HCT116 (cell line): Measurements from ENCODE around the gene C16orf95.

Experiments used
- ATF3 ChIP-seq: IDR thresholded peaks from 2 replicates; pipeline ENCODE4 v1.6.1; 2012
- CEBPB ChIP-seq: IDR thresholded peaks from 2 replicates; pipeline ENCODE4 v1.6.1; 2012; ENCODE audit warnings: low read depth
- CTCF ChIP-seq, 3 experiments: fragments of 200-600 bp in 1 of 3; sonication (generic) in 1 of 3; IDR thresholded peaks in 2 of 3; conservative IDR thresholded peaks in 1 of 3; 2 replicates each; pipeline ENCODE4 v1.5.1; 2012 to 2017; ENCODE audit warnings: low read depth in 2 of 3, low read length in 2 of 3, antibody characterized with exemption in 1 of 3, borderline replicate concordance in 1 of 3, control low read depth in 1 of 3, mild to moderate bottlenecking in 1 of 3, mixed read lengths in 1 of 3, mixed run types in 1 of 3, moderate library complexity in 1 of 3; ENCODE audit not compliant: insufficient read depth in 1 of 3
- EZH2phosphoT487 ChIP-seq: fragments of 200-600 bp; IDR thresholded peaks from 2 replicates; pipeline ENCODE4 v1.6.1; 2018; ENCODE audit warnings: antibody characterized with exemption, borderline replicate concordance
- POLR2AphosphoS5 ChIP-seq: IDR thresholded peaks from 2 replicates; pipeline ENCODE4 v1.6.1; 2011; ENCODE audit warnings: mild to moderate bottlenecking, low read depth, low read length, moderate library complexity
- SP1 ChIP-seq: IDR thresholded peaks from 2 replicates; pipeline ENCODE4 v1.6.1; 2012; ENCODE audit warnings: low read depth
- ZBTB33 ChIP-seq: IDR thresholded peaks from 2 replicates; pipeline ENCODE4 v1.6.1; 2011; ENCODE audit warnings: mild to moderate bottlenecking, low read length, moderate library complexity; ENCODE audit not compliant: insufficient replicate concordance; ENCODE audit errors: extremely low read depth

- no peak for TF ChIP-seq ATF3
- no peak for TF ChIP-seq ZBTB33
- TF ChIP-seq CTCF (IDR thresholded peaks at IDR 0.05 in 2 of 3, conservative IDR thresholded peaks at IDR 0.05 in 1 of 3; ENCODE audit: borderline replicate concordance in 1 of 3, insufficient read depth in 1 of 3, low read depth in 2 of 3, low read length in 2 of 3): no peak
- no peak for TF ChIP-seq EZH2phosphoT487
- no peak for TF ChIP-seq SP1
- no peak for TF ChIP-seq POLR2AphosphoS5
- TF ChIP-seq CEBPB: no peak
Observed at GRCh38 chr16:87309620-87310525, 7.3 kb downstream of the C16orf95 start.
